Coronary artery (tissue), 2 donors: ENCODE results near the gene JAG2.

ENCODE experiments used
- DNase-seq: peaks from one replicate; pipeline ENCODE4 v3.0.0-alpha.2; 2017; ENCODE audit warnings: low spot score
- H3K27ac ChIP-seq, 2 donors: fragments of 200-600 bp; sonication (generic); one replicate each; pipeline ENCODE4 v1.5.1; 2016 to 2019
- H3K4me3 ChIP-seq: fragments of 200-600 bp; sonication (generic); 2 replicates; pipeline ENCODE4 v1.5.1; 2016; ENCODE audit warnings: mild to moderate bottlenecking, moderate library complexity
- TF ChIP-seq, protein P1 (sequence below): fragments of 200-600 bp; sonication (generic); IDR thresholded peaks from one replicate; pipeline ENCODE4 v1.5.1; 2019; ENCODE audit warnings: antibody characterized with exemption

Gene JAG2

GRCh38 chr14:105161309-105161708, 7.3 kb downstream of the JAG2 start:
- TF ChIP-seq, protein P1, sequence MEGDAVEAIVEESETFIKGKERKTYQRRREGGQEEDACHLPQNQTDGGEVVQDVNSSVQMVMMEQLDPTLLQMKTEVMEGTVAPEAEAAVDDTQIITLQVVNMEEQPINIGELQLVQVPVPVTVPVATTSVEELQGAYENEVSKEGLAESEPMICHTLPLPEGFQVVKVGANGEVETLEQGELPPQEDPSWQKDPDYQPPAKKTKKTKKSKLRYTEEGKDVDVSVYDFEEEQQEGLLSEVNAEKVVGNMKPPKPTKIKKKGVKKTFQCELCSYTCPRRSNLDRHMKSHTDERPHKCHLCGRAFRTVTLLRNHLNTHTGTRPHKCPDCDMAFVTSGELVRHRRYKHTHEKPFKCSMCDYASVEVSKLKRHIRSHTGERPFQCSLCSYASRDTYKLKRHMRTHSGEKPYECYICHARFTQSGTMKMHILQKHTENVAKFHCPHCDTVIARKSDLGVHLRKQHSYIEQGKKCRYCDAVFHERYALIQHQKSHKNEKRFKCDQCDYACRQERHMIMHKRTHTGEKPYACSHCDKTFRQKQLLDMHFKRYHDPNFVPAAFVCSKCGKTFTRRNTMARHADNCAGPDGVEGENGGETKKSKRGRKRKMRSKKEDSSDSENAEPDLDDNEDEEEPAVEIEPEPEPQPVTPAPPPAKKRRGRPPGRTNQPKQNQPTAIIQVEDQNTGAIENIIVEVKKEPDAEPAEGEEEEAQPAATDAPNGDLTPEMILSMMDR: no peak
- DNase-seq: no peak
- H3K4me3 ChIP-seq: no peak overlapping the region
- H3K27ac ChIP-seq: no peak overlapping the region

GRCh38 chr14:105160776-105161175, 7.8 kb downstream of the JAG2 start:
- Histone ChIP-seq H3K27ac (no peak overlapping the region), H3K4me3 (no peak overlapping the region)
- DNase-seq: no peak
- TF ChIP-seq, protein P1: no peak

GRCh38 chr14:105159344-105159743, 9.2 kb downstream of the JAG2 start:
- no peak for DNase-seq
- TF ChIP-seq, protein P1: no peak
- no peak overlapping the region for H3K27ac ChIP-seq
- no peak overlapping the region for H3K4me3 ChIP-seq

GRCh38 chr14:105158794-105159193, 9.8 kb downstream of the JAG2 start:
- TF ChIP-seq, protein P1: no peak
- Histone ChIP-seq H3K27ac (no peak overlapping the region), H3K4me3 (no peak overlapping the region)
- no peak for DNase-seq

DNA sequence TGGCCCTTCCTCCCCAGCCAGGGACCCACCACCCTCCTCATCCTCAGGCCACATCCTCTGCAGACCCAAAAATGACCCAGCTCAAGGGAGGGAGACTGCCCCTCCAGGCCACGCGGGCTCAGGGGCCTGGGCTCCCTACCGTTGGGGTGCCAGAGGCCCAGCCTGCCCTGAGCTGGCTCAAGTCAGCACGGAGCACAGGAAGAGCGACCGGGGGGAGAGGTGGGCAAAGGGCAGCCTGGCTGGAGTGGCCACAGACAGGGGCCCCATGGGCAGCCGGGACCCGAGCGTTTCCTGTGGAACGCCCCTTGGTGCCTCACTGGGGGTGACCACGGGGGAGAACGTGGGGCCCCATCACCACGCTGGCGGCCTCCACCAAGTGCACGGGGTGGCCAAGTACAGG, 10.7 kb downstream of the JAG2 start:
- DNase-seq: no peak
- Histone ChIP-seq H3K4me3 (no peak overlapping the region), H3K27ac (no peak overlapping the region)
- TF ChIP-seq, protein P1: no peak

DNA sequence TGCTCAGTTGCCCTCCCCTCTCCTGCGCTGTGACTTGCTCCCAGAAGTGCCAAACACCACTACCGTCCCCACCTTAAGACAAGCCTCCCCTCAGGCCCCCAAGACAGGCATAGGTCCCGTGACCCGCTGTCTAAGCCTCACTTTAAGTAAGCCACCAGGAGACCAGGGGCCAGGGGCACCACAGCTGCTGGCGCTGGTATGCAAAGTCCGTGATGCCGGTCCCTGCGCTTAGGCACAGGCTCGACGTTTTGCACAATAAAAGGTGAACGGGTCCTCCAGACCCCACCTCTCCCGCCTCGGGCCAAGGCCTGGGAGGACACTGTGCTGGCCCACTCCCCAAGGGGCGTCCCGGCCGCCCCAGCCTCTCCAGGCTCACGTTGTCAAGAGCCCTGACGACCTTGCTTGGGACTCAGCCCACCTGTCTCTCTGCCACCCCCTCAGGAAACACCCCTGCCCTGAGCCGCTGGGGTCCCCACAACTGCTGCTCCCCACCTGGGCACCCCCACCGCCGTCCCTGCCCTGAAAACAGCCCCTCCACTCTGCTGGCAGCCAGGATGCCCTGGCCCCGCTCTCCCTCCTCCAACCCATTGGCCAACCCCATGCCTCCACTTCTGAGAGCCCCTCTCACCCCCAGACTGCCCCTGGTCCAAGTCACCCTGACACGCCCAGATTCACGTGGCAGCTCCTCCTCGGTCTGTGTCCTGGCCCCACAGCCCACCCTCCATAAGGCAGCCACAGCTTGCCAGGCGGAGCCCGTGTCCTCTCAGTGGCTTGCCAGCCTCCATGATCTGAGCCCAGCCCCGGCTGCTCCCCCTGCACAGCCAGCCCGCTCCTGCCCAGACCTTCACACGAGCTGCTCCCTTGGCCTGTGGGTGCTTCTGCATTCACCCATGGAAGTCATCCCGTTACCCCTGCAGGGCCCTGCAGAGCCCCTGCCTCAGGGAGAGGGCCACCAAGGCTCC, 11.9 kb downstream of the JAG2 start:
- TF ChIP-seq, protein P1: no peak
- Histone ChIP-seq H3K27ac (no peak overlapping the region), H3K4me3 (no peak overlapping the region)
- no peak for DNase-seq
